ENCODE results near the gene VCAM1. TPM values are rescaled to one million over a fixed set of nuclear protein-coding genes. Genes with fewer than 3 reads are reported as not detected.

VCAM1 gene
- total RNA-seq, 1 experiment from 2014 or later, result 0.07 TPM

- no peaks in the 10 kb centered on the region; the same call in 1 of the 2 replicates for H3K4me1 ChIP-seq (ENCODE audit: insufficient read depth, low read length)
- H4K8ac ChIP-seq (replicated peaks; ENCODE audit: insufficient read length, low read depth, low read length), result no peak overlapping the region
- WGBS (ENCODE audit: extremely low coverage, insufficient read length, low lambda C conversion rate), result no CpG with 5 or more reads among the region's 5 CpGs
- H3K23me2 ChIP-seq (ENCODE audit: insufficient read length, low read depth, low read length, poor library complexity, severe bottlenecking), result no peaks in the 10 kb centered on the region
- H3K23ac ChIP-seq (ENCODE audit: insufficient read length, low read depth, low read length), result no peak overlapping the region
- no peak overlapping the region for H3K18ac ChIP-seq (ENCODE audit: insufficient read length, low read depth, low read length)
- H3K27ac ChIP-seq (ENCODE audit: insufficient read length, low read depth, low read length), result no peak overlapping the region
- no peak overlapping the region for H4K91ac ChIP-seq (ENCODE audit: insufficient read length, low read depth, low read length)
- H4K20me1 ChIP-seq (ENCODE audit: control insufficient read depth, insufficient read depth, insufficient read length), result no peaks in the 10 kb centered on the region
- H3K79me1 ChIP-seq (ENCODE audit: insufficient read depth, low read depth, low read length, poor library complexity, severe bottlenecking), result no peaks in the 10 kb centered on the region
- Mint-ChIP-seq H3K9me3 (no peaks in the 10 kb centered on the region), H3K27ac (no peak overlapping the region), H3K36me3 (ENCODE audit: insufficient read depth in 1 of 3, low read depth in 3 of 3) (no peaks in the 10 kb centered on the region), H3K4me3 (no peak overlapping the region), H3K27me3 (ENCODE audit: low read depth) (no peaks in the 10 kb centered on the region), H3K4me1 (peaks cover 2 to 13% of the 10 kb centered on the region in 2 experiments)
- H3K27me3 ChIP-seq (ENCODE audit: insufficient read depth, low read length), result no peaks in the 10 kb centered on the region
- H3K4ac ChIP-seq (ENCODE audit: low read depth, low read length), result no peak overlapping the region
- H3K9me3 ChIP-seq (ENCODE audit: control insufficient read depth, low read depth, low read length), result no peaks in the 10 kb centered on the region
- no peak for DNase-seq
- no peak overlapping the region for H4K5ac ChIP-seq (ENCODE audit: insufficient read length, low read depth, low read length)
- H3K14ac ChIP-seq (ENCODE audit: insufficient read depth, low read length), result no peak overlapping the region
- H3K9ac ChIP-seq (ENCODE audit: extremely low read depth, insufficient read length, low read length), result no peak overlapping the region
- H2AFZ ChIP-seq (ENCODE audit: low read length), result no peak overlapping the region
- H2AK5ac ChIP-seq (ENCODE audit: insufficient read length, low read length), result no peak overlapping the region
- no peak overlapping the region for H2BK5ac ChIP-seq (ENCODE audit: insufficient read length, low read length)
- H3K56ac ChIP-seq (ENCODE audit: insufficient read length, low read depth, low read length), result no peak overlapping the region
- no peak overlapping the region for H2BK15ac ChIP-seq (ENCODE audit: low read depth, low read length)
- no peak overlapping the region for H2BK20ac ChIP-seq (ENCODE audit: low read depth, low read length, poor library complexity, severe bottlenecking)
- TF ChIP-seq, protein P1, sequence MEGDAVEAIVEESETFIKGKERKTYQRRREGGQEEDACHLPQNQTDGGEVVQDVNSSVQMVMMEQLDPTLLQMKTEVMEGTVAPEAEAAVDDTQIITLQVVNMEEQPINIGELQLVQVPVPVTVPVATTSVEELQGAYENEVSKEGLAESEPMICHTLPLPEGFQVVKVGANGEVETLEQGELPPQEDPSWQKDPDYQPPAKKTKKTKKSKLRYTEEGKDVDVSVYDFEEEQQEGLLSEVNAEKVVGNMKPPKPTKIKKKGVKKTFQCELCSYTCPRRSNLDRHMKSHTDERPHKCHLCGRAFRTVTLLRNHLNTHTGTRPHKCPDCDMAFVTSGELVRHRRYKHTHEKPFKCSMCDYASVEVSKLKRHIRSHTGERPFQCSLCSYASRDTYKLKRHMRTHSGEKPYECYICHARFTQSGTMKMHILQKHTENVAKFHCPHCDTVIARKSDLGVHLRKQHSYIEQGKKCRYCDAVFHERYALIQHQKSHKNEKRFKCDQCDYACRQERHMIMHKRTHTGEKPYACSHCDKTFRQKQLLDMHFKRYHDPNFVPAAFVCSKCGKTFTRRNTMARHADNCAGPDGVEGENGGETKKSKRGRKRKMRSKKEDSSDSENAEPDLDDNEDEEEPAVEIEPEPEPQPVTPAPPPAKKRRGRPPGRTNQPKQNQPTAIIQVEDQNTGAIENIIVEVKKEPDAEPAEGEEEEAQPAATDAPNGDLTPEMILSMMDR (conservative IDR thresholded peaks at IDR 0.05), result no peak
- no peak overlapping the region for H3K4me2 ChIP-seq (ENCODE audit: insufficient read depth, insufficient read length, low read length)
- no peak overlapping the region for H2BK120ac ChIP-seq (ENCODE audit: low read depth, low read length, poor library complexity, severe bottlenecking)
- H2BK12ac ChIP-seq (ENCODE audit: insufficient read length, low read depth, low read length), result no peak overlapping the region
- H3T11ph ChIP-seq (ENCODE audit: low read length), result no peak overlapping the region
- H3K79me2 ChIP-seq (ENCODE audit: insufficient read depth, low read length), result no peaks in the 10 kb centered on the region
These were observed 33.2 kb downstream of the VCAM1 start for GRCh38 chr1:100752791-100753190.
